AG09309 (cell line): ENCODE results near the gene POLR2A.

Experiments
- DNase-seq: peaks from one replicate; pipeline ENCODE4 v3.0.0-alpha.2; 2010; ENCODE audit warnings: low read depth
- H3K4me3 ChIP-seq: 2 replicates; pipeline ENCODE4 v1.5.1; 2011; ENCODE audit warnings: mild to moderate bottlenecking, low read depth, low read length, moderate library complexity; ENCODE audit not compliant: control insufficient read depth
- TF ChIP-seq, protein P1 (sequence below): IDR thresholded peaks from 2 replicates; pipeline ENCODE4 v1.5.1; 2011; ENCODE audit warnings: mild to moderate bottlenecking, low read depth, low read length, inconsistent platforms; ENCODE audit not compliant: insufficient read depth, control insufficient read depth; ENCODE audit errors: missing control alignments

Gene POLR2A

DNA sequence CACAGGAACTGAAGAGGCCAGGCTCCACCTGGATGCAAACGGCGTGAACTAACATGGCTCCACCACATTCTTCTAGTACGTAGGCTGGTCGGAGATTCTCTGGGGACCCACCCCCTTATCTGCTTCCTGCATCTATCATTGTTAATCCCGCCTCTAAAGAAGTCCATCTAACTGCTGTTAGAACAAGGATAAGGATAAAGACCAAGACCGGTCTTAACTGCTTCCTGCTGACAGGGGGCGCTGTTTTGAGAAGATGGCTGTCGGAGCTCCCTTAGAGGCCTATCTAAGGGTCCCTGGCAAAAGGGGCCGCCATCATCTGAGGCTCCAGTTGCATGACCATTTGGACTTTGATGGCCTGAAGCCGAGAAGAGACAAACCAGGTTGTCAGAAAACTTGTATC, 38.9 kb downstream of the POLR2A start:
- TF ChIP-seq, protein P1, sequence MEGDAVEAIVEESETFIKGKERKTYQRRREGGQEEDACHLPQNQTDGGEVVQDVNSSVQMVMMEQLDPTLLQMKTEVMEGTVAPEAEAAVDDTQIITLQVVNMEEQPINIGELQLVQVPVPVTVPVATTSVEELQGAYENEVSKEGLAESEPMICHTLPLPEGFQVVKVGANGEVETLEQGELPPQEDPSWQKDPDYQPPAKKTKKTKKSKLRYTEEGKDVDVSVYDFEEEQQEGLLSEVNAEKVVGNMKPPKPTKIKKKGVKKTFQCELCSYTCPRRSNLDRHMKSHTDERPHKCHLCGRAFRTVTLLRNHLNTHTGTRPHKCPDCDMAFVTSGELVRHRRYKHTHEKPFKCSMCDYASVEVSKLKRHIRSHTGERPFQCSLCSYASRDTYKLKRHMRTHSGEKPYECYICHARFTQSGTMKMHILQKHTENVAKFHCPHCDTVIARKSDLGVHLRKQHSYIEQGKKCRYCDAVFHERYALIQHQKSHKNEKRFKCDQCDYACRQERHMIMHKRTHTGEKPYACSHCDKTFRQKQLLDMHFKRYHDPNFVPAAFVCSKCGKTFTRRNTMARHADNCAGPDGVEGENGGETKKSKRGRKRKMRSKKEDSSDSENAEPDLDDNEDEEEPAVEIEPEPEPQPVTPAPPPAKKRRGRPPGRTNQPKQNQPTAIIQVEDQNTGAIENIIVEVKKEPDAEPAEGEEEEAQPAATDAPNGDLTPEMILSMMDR: peak; percentile 45
- DNase-seq: no peak
- H3K4me3 ChIP-seq: no peak overlapping the region

DNA sequence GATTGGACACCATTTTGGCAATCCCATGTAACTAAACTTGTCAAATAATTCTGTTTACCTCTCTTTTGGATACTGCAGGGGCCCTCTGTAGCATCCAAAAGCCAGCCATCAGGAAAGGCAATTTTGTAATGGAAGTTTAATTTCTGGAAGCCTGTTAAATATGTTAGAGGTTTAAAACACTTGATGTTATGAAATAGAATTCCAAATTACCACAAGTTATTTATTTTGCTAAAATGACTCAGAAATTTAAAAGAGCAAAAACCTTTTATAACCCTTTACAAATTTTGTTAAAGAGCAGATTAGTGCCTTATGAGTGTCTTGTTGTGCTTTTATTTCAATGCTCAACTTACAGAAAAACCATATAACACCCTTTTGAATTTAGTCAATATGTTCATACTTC, 44.7 kb downstream of the POLR2A start:
- DNase-seq: no peak
- TF ChIP-seq, protein P1: no peak

DNA sequence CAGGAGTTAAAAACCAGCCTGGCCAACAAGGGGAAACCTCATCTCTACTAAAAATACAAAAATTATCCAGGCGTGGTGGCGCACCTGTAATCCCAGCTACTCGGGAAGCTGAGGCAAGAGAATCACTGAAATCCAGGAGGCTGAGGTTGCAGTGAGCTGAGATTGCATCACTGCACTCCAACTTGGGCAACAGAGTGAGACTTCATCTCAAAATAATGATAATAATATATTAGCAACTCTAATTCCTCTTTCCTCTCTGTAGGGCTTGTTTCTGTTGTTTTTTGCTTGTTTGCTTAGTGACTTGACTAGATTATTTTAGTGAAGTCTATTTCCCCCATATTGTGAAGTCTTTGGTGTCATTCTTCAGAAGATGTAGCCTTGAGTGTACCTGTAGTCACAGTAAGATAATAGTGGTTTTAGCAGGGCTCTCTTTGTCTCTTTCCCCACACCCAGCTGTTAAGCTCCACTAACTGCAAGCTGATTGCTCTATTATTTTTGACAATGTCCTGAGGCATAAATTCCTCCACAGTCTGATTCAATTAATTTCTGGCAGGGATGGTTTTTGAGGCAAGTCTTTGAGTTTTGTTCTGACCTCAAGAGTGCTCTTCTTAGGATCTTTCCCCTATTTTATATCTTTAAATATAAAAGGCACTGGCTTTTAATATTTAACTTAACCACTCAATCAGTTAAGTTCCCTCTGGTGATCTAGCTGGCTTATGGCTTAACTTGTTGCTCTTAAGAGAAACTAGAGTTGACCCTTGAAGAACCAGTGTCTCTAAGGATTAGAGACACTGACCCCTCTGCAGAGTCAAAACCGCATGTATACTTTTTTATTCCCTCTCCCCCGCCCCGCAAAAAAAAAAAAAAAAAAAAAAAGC, 46.1 kb downstream of the POLR2A start:
- no peak overlapping the region for H3K4me3 ChIP-seq
- TF ChIP-seq, protein P1: no peak
- no peak for DNase-seq

More for the DNA sequence above, 44.7 kb downstream of the POLR2A start:
- no peak overlapping the region for H3K4me3 ChIP-seq

DNA sequence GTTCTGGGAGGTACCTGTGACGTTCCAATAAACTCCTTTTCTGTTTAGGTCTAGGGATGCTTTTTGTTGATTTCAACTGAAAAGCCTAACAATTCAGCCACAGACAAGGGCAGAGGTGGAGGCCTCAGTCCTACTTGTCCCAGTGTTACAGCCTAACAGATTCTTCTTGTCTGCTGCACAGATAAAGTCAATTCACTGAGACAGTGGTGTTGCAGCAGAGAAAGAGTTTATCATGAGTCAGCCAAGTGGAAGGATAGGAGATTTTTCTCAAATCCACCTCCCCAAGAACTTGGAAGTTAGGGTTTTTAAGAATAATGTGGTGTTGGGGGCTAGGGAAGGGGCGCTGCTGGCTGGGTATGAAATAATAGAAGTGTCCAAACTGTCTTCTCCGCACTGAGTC, 53.9 kb downstream of the POLR2A start:
- no peak overlapping the region for H3K4me3 ChIP-seq
- TF ChIP-seq, protein P1: no peak
- no peak for DNase-seq

DNA sequence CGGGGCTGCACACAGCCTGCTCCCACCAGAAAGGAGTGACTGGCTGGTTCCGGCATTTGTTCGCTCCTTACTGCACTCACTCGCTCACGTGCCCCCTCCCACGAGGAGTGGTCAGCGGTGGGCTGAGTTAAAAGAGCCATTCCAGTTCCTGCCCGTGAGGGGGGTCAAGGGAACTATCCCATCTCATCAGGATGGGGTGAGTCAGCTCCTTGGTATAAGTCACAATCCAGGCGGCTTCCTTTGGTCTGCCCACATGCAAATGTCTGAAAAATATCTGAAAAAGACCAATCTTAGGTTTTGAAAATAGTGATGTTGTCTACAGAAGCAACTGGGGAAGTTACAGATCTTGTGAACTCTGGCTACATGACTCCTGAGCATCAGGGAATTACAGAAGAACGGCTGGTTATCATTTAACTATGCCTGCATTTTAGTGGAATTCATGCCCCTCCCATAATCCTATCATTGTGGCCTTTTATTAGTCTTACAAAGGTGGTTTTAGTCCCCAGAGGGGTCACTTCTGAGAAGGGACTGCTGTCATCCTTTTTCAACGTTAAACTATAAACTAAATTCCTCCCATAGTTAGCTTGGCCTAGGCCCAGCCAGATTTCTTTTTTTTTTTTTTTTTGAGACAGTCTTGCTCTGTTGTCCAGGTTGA, 54.9 kb downstream of the POLR2A start:
- H3K4me3 ChIP-seq: no peak overlapping the region
- DNase-seq: no peak
- TF ChIP-seq, protein P1: no peak

DNA sequence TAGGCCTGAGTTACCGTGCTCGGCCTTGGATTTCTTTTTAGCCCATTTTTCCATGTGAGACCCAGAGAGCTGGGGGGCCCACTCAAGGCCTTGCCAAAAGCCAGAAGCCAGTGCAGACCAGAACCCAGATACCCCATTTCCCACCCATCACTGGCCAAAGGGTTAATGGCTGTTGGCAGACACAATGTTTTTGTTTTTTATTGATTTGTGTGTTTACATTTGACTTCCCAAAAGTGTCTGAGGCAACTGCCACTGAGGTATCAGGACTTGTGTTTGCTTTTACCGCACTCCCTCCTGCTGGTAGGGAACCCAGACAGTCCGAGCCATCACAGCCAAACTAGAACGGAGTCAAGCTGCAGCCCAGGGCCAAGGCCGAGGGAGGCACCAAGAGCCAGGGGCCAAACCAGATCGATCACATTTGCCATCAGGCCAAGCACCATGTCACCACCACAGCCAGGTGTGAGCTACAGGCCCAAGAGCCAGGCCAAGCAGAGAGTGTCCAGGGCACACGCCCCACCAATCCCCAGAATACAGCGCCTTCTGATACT, 57.0 kb downstream of the POLR2A start:
- no peak overlapping the region for H3K4me3 ChIP-seq
- TF ChIP-seq, protein P1: no peak
- no peak for DNase-seq
